HEK293T (cell line): ENCODE results near the gene ZNF343.

Experiments used
- CTCF ChIA-PET: fragments of 350-600 bp; formaldehyde crosslinking; extraction: SDS; loops from one replicate; lab custom pipeline; 2021; ENCODE audit warnings: antibody characterized with exemption, inconsistent platforms; lab: Yijun Ruan, JAX
- POLR2A ChIA-PET: fragments of 350-600 bp; formaldehyde crosslinking; extraction: SDS; loops from one replicate; lab custom pipeline; 2020; ENCODE audit warnings: antibody characterized with exemption, inconsistent platforms; lab: Yijun Ruan, JAX
- DNase-seq: peaks from one replicate; pipeline ENCODE4 v3.0.0; 2012; ENCODE audit warnings: mixed read lengths; ENCODE audit errors: extremely low spot score
- ARNT ChIP-seq: fragments of 450-650 bp; IDR thresholded peaks from 2 replicates; pipeline ENCODE4 v1.6.1; 2017; ENCODE audit warnings: mild to moderate bottlenecking
- BHLHE40 ChIP-seq: fragments of 450-650 bp; IDR thresholded peaks from 2 replicates; pipeline ENCODE4 v1.6.1; 2016; ENCODE audit warnings: mild to moderate bottlenecking, moderate library complexity, borderline replicate concordance
- CTBP1 ChIP-seq: fragments of 450-650 bp; IDR thresholded peaks from 2 replicates; pipeline ENCODE4 v1.6.1; 2016; ENCODE audit warnings: borderline replicate concordance
- ELF4 ChIP-seq: fragments of 450-650 bp; IDR thresholded peaks from 2 replicates; pipeline ENCODE4 v1.6.1; 2017; ENCODE audit warnings: antibody characterized with exemption
- FOXA1 ChIP-seq: fragments of 450-650 bp; IDR thresholded peaks from 2 replicates; pipeline ENCODE4 v1.6.1; 2016; ENCODE audit warnings: mild to moderate bottlenecking
- FOXK2 ChIP-seq: fragments of 450-650 bp; IDR thresholded peaks from 2 replicates; pipeline ENCODE4 v1.6.1; 2016; ENCODE audit warnings: mild to moderate bottlenecking
- FOXM1 ChIP-seq: fragments of 450-650 bp; IDR thresholded peaks from 2 replicates; pipeline ENCODE4 v1.6.1; 2017; ENCODE audit warnings: mild to moderate bottlenecking, borderline replicate concordance
- HDGF ChIP-seq: fragments of 450-650 bp; IDR thresholded peaks from 2 replicates; pipeline ENCODE4 v1.6.1; 2017; ENCODE audit warnings: antibody characterized with exemption, borderline replicate concordance
- L3MBTL2 ChIP-seq: fragments of 450-650 bp; conservative IDR thresholded peaks from 2 replicates; pipeline ENCODE4 v1.6.1; 2016; ENCODE audit warnings: mild to moderate bottlenecking
- LEF1 ChIP-seq: fragments of 450-650 bp; IDR thresholded peaks from 2 replicates; pipeline ENCODE4 v1.6.1; 2017; ENCODE audit warnings: mild to moderate bottlenecking, borderline replicate concordance
- NFRKB ChIP-seq: fragments of 450-650 bp; IDR thresholded peaks from 2 replicates; pipeline ENCODE4 v1.6.1; 2016; ENCODE audit warnings: mild to moderate bottlenecking, moderate library complexity
- SP1 ChIP-seq: fragments of 450-650 bp; IDR thresholded peaks from 2 replicates; pipeline ENCODE4 v1.6.1; 2017
- SUZ12 ChIP-seq: fragments of 450-650 bp; IDR thresholded peaks from 2 replicates; pipeline ENCODE4 v1.6.1; 2016; ENCODE audit warnings: mild to moderate bottlenecking
- TARDBP ChIP-seq: fragments of 450-650 bp; IDR thresholded peaks from 2 replicates; pipeline ENCODE4 v1.6.1; 2016
- ZNF384 ChIP-seq: fragments of 450-650 bp; IDR thresholded peaks from 2 replicates; pipeline ENCODE4 v1.6.1; 2016
- TF ChIP-seq, protein P1 (sequence below): fragments of 450-650 bp; IDR thresholded peaks from 2 replicates; pipeline ENCODE4 v1.6.1; 2016

Gene ZNF343

DNA sequence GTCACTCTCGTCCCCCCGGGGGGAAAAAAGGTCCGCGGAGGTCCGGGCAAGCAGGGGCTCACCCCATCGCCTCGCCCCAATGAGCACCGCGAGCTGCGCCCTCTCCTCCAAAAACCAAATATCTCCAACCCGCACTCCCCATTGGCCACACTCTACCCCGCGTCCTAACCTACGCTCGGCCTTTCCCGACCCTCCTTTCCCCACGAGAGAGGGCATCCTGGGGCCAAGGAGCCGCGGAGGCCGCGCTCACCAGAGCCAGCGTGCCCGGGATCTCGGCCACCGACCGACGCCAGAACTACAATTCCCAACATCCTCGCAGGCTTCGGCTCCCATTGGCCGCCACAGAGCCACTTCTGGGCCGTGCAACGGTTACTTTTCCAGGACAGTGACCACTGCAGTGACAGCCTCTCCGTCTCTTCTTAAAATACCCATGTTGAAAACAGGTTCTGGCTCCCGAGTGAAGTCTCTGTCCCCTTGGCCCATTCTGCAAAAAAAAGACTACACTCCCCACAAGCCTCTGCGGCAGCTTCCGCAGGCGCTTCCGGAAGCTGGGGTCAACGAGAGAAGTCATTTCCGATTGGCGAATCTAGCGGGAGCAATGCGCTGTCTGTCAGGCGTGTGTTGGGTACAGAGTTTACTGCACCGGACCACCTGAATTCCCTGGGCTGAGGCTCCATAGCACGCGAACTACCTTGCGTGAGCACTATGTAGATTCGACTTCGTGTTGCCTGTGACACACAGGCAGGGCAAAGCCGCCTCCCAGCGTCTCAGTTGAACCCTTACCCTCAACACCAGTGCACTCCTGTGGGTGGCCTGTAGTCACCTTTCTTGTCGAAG is at the start of gene ZNF343:
Gene ZNF343, minus strand, starts transcription at position 285 of the 837 bp plus-strand sequence. CDS start 15,020 bp downstream, outside the sequence.
- ChIA-PET CTCF (interaction anchor here (1.7 to 4.0 kb wide), 2 partner anchors 13 to 142 kb away, joined by 3 to 12 read pairs; no protein-coding TSS in a partner anchor), POLR2A (interaction anchor here (0.7 to 3.4 kb wide), 4 partner anchors 9 to 145 kb away, joined by 3 to 21 read pairs (median 8); partner anchors contain the start of gene SNRPB)
- TF ChIP-seq ARNT (no peak), SUZ12 (peak; percentile 73), ELF4 (peak; percentile 92), ZNF384 (no peak), CTBP1 (no peak), FOXM1 (no peak), TARDBP (no peak), BHLHE40 (no peak), FOXK2 (no peak), SP1 (no peak), L3MBTL2 (peak; percentile 81), LEF1 (no peak), FOXA1 (no peak), HDGF (no peak), NFRKB (no peak)
- TF ChIP-seq, protein P1, sequence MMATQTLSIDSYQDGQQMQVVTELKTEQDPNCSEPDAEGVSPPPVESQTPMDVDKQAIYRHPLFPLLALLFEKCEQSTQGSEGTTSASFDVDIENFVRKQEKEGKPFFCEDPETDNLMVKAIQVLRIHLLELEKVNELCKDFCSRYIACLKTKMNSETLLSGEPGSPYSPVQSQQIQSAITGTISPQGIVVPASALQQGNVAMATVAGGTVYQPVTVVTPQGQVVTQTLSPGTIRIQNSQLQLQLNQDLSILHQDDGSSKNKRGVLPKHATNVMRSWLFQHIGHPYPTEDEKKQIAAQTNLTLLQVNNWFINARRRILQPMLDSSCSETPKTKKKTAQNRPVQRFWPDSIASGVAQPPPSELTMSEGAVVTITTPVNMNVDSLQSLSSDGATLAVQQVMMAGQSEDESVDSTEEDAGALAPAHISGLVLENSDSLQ = peak; percentile 94
- peak; percentile 88 for DNase-seq

DNA sequence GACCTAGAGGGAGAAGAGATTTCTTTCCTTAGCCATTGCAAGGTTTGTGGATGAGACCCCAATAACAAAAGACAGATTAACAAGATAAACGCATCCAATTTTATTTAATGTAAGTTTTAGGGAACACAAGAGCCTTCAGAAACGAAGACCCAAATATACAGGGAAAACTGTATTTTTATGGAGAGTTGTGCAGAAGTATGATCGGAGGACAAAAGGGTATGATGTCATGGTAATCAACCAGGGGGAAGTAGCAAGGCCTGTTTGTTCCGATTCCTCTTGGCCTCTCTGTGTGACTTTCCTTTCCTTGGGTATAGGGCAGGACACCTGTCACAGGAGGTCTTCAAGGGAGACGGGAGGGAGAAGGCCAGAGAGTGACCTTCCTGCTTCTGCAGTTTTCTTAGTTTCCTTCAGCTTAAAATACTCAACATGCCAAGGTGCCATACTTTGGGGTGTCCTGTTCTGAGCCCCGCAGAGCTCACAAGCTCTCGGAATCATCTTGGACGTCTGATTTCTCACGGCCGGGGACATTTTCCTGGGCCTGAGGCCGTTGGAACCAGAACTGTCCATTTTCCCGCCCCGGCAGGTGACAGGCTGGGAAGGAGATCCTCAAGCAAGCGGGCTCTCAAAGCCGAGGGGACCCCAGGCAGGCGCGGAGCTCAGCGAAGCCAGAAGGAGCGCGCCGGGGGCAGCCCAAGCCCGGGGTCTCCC is 49.3 kb upstream of the ZNF343 start:
- CTCF ChIA-PET = no interaction called here
- POLR2A ChIA-PET = no interaction called here
- no peak for DNase-seq
- no peak for TF ChIP-seq FOXM1
- TF ChIP-seq, protein P1 = no peak
- TF ChIP-seq BHLHE40 = no peak
- no peak for TF ChIP-seq ARNT

DNA sequence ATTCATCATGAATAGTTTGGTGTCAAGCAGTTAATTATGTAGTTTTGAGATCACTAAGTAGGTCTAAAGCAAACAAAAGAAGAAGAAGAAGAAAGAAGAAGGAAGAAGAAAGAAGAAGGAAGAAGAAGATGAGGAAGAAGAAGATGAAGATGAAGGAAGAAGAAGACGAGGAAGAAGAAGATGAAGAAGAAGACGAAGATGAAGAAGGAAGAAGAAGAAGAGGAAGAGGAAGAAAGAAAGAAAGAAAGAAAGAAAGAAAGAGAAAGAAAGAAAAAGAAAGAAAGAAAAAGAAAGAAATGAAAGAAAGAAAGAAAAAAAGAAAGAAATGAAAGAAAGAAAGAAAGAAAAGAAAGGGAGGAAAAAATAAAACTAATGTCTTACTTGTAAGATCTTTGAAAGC is 36.9 kb upstream of the ZNF343 start:
- ChIA-PET POLR2A (no interaction called here), CTCF (no interaction called here)
- no peak for TF ChIP-seq HDGF
- no peak for TF ChIP-seq ZNF384
- TF ChIP-seq LEF1 = no peak
- no peak for TF ChIP-seq CTBP1
- no peak for TF ChIP-seq L3MBTL2
- no peak for TF ChIP-seq BHLHE40
- TF ChIP-seq SUZ12 = no peak
- TF ChIP-seq SP1 = no peak
- TF ChIP-seq, protein P1 = no peak
- no peak for DNase-seq

DNA sequence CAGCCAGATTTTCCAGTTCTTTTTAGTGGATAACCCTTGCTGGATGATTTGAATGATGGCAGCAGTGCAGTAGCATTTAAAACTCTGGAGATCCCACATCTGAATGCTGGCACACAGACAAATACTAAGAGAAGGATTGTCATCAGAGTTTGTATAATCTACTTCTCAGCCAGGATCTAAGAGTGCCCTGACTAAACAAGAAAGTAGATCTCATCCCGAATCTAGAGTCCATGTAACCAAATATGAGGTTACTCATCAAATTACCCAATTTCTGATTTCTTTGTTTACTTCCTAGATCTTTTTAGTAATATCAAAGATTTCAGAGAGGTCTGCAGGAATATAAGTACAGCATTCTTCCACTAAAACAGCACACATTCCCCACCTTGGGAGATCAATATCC is 35.5 kb upstream of the ZNF343 start:
- CTCF ChIA-PET = no interaction called here
- no peak for DNase-seq
- POLR2A ChIA-PET = interaction anchor here (0.7 kb wide), 1 partner anchor 109 kb away, joined by 3 read pairs; no protein-coding TSS in a partner anchor
- TF ChIP-seq FOXA1 = no peak
- TF ChIP-seq L3MBTL2 = no peak
- TF ChIP-seq ZNF384 = no peak
- no peak for TF ChIP-seq FOXK2
- TF ChIP-seq HDGF = no peak
- TF ChIP-seq ARNT = no peak

DNA sequence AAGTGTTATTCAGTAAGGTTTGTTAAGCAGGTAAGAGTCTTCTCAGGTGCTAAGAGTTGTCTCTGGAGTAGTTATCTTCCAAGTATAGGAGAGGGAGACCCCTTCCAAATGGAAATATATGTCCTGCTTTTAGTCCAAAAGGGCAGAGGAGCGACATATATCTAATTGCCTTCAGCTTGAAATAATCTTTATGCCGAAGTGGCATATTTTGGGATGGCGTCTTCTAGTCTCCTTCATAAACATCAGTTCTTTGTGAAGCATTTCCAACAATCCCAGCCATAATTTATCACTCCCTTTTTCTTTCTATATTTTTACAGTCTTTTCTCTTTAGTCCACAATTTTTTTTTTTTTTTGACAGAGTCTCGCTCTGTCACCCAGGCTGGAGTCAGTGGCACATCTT is 33.6 kb upstream of the ZNF343 start:
- ChIA-PET CTCF (interaction anchor here (0.6 to 0.8 kb wide), 3 partner anchors 20 to 23 kb away, joined by 3 to 4 read pairs (median 3); no protein-coding TSS in a partner anchor), POLR2A (no interaction called here)
- DNase-seq = no peak
- TF ChIP-seq ZNF384 = no peak
- TF ChIP-seq LEF1 = no peak
- no peak for TF ChIP-seq BHLHE40
- no peak for TF ChIP-seq TARDBP
- no peak for TF ChIP-seq FOXM1
- TF ChIP-seq, protein P1 = no peak
- TF ChIP-seq SUZ12 = no peak
- TF ChIP-seq FOXA1 = no peak
- TF ChIP-seq NFRKB = no peak
- no peak for TF ChIP-seq FOXK2
- no peak for TF ChIP-seq CTBP1
- TF ChIP-seq ARNT = no peak
- TF ChIP-seq L3MBTL2 = no peak
- TF ChIP-seq SP1 = no peak
- no peak for TF ChIP-seq HDGF
- TF ChIP-seq ELF4 = no peak
